ENCODE results near the gene FBN1.

Gene FBN1

GRCh38 chr15:48533982-48534381 is 111.5 kb downstream of the FBN1 start:
- no peak for DNase-seq (ENCODE audit: low read depth, low spot score)
- H3K4me3 ChIP-seq (ENCODE audit: low read depth, low read length) = no peak overlapping the region
- ChIA-PET CTCF (interaction anchor here (1.0 kb wide), 1 partner anchor 441 kb away, joined by 3 read pairs; no protein-coding TSS in a partner anchor), POLR2A (interaction anchor here (0.7 kb wide), 1 partner anchor 33 kb away, joined by 3 read pairs; no protein-coding TSS in a partner anchor)
- TF ChIP-seq, protein P1, sequence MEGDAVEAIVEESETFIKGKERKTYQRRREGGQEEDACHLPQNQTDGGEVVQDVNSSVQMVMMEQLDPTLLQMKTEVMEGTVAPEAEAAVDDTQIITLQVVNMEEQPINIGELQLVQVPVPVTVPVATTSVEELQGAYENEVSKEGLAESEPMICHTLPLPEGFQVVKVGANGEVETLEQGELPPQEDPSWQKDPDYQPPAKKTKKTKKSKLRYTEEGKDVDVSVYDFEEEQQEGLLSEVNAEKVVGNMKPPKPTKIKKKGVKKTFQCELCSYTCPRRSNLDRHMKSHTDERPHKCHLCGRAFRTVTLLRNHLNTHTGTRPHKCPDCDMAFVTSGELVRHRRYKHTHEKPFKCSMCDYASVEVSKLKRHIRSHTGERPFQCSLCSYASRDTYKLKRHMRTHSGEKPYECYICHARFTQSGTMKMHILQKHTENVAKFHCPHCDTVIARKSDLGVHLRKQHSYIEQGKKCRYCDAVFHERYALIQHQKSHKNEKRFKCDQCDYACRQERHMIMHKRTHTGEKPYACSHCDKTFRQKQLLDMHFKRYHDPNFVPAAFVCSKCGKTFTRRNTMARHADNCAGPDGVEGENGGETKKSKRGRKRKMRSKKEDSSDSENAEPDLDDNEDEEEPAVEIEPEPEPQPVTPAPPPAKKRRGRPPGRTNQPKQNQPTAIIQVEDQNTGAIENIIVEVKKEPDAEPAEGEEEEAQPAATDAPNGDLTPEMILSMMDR (IDR thresholded peaks at IDR 0.05; ENCODE audit: insufficient read depth, low read length, missing control alignments) = no peak

DNA sequence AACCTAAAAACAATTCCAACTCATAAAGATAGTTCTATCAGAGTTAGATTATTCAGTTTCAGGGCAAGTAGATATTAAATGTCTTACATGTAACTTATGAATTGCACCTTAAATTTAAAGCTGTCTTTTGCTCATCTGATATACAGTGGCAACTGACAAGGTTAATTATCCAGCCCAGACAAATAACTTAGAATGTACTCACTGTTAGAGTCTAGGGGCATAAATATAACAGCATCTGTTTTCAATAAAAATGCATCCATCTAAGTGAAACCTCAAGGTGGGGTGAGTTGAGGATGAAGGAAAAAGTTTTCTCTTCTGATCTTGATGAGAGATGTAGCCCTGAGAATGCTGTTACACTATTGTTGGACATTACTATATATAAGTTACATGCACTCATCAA is 112.6 kb downstream of the FBN1 start:
- no peak overlapping the region for H3K4me3 ChIP-seq (ENCODE audit: low read depth, low read length)
- CTCF ChIA-PET = no interaction called here

GRCh38 chr15:48530528-48530927 is 115.0 kb downstream of the FBN1 start:
- POLR2A ChIA-PET = no interaction called here
- DNase-seq (ENCODE audit: low read depth, low spot score) = no peak
- TF ChIP-seq, protein P1 (IDR thresholded peaks at IDR 0.05; ENCODE audit: insufficient read depth, low read length, missing control alignments) = no peak
- CTCF ChIA-PET = interaction anchor here (1.3 kb wide), 1 partner anchor 24 kb away, joined by 3 read pairs; no protein-coding TSS in a partner anchor
- H3K4me3 ChIP-seq (ENCODE audit: low read depth, low read length) = no peak overlapping the region

More for the DNA sequence above, 112.6 kb downstream of the FBN1 start:
- POLR2A ChIA-PET = no interaction called here
- DNase-seq (ENCODE audit: low read depth, low spot score) = no peak
- TF ChIP-seq, protein P1 (IDR thresholded peaks at IDR 0.05; ENCODE audit: insufficient read depth, low read length, missing control alignments) = no peak

DNA sequence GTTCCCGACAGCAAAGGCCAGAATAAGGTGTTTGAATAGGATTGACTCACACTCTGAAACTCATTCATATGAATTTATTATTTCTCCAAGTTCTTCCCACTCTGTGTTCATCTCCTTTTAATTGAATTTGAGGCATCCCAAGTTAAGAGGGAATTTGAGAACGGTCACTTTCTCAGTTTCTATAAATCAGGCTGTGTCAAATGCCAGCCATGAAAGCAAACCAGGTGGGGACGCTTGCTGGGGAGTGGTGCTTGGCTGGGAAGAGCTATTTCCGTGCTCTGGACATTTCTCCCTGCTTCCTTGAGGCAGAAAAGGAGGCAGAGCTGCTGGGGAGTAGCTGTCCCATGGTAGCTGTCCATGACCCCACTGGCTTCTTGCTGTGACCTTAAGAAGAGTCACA is 116.6 kb downstream of the FBN1 start:
- ChIA-PET POLR2A (interaction anchor here (0.8 kb wide), 1 partner anchor 9 kb away, joined by 3 read pairs; no protein-coding TSS in a partner anchor), CTCF (interaction anchor here (1.5 kb wide), 1 partner anchor 8 kb away, joined by 3 read pairs; no protein-coding TSS in a partner anchor)
- no peak overlapping the region for H3K4me3 ChIP-seq (ENCODE audit: low read depth, low read length)
- TF ChIP-seq, protein P1 (IDR thresholded peaks at IDR 0.05; ENCODE audit: insufficient read depth, low read length, missing control alignments) = no peak
- DNase-seq (ENCODE audit: low read depth, low spot score) = no peak

GRCh38 chr15:48527517-48527916 is 118.0 kb downstream of the FBN1 start:
- POLR2A ChIA-PET = no interaction called here
- TF ChIP-seq, protein P1 (IDR thresholded peaks at IDR 0.05; ENCODE audit: insufficient read depth, low read length, missing control alignments) = no peak
- CTCF ChIA-PET = interaction anchor here (1.6 kb wide), 1 partner anchor 20 kb away, joined by 4 read pairs; no protein-coding TSS in a partner anchor

GRCh38 chr15:48522911-48523310 is 122.6 kb downstream of the FBN1 start:
- ChIA-PET CTCF (no interaction called here), POLR2A (no interaction called here)
- no peak overlapping the region for H3K4me3 ChIP-seq (ENCODE audit: low read depth, low read length)
- TF ChIP-seq, protein P1 (IDR thresholded peaks at IDR 0.05; ENCODE audit: insufficient read depth, low read length, missing control alignments) = no peak
- no peak for DNase-seq (ENCODE audit: low read depth, low spot score)

More at GRCh38 chr15:48527517-48527916, 118.0 kb downstream of the FBN1 start:
- H3K4me3 ChIP-seq (ENCODE audit: low read depth, low read length) = no peak overlapping the region
- no peak for DNase-seq (ENCODE audit: low read depth, low spot score)

All from AG04449 (cell line).